ENCODE results near the gene TIMM17A.
"Not testable (repeated sequence)": the region's sequence is repeated elsewhere in the genome, so short reads cannot be mapped to it uniquely, and the experiment has no call there.

Gene TIMM17A

DNA sequence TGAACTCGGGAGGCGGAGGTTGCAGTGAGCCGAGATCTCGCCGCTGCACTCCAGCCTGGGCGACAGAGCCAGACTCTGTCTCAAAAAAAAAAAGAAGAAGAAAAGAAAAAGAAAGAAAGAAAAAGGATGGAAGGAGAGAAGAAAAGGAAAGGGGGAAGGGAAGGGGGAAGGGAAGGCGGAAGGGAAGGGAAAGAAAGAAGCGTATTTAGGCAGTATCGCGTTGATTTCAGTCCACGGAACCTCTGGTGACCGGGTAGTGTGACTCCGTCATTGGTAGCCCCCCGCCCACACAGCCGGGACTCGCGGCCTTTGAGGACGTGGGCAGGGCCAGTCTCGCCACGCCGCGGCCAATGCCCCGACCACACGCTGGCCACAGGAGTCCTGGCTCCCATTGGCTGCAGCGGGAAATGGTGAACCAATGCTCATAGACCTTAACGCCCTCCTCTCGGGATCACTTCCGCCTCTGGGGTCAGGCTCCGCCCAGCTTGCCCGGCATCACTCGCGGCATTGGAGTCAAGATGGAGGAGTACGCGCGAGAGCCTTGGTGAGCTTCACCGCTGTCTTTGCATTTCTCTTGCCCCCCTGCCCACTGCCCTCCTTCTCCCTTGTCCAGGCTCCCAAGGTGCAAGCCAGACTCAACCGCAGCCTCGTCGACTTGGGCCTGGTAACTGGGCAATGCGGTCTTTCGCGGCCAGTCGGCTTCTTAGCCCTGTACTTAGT lies at the start of gene TIMM17A:
TSS of gene TIMM17A (plus strand) at position 495 of the 720 bp plus-strand sequence. CDS start at position 519, 24 bp downstream.
- peak; percentile 93 for DNase-seq

- DNase-seq = no peak
Observed at GRCh38 chr1:201906336-201906735, 49.0 kb upstream of the TIMM17A start.

DNA sequence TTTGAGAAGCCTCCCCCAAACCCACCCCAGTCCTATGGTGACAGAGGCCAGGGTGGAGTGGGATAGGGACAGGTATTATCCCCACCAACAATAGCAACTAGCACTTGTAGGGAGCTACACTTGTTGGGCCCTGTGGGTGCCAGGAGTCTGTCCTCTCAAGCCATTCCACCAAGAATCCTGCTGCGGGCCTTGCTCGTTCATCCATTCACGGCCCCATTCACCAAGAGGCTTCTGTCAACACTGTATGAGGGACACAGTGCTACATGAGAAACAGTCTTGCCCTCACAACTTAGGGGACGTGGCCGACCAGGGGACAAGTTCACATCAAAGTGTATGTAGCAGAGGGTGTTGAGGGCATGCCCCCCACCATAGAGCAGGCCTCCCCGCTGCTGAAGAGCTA lies 47.7 kb upstream of the TIMM17A start:
- DNase-seq = no peak

GRCh38 chr1:201911826-201912571 lies 43.3 kb upstream of the TIMM17A start:
- DNase-seq = no peak

- DNase-seq = no peak
Observed at GRCh38 chr1:201912832-201913231, 42.5 kb upstream of the TIMM17A start.

DNA sequence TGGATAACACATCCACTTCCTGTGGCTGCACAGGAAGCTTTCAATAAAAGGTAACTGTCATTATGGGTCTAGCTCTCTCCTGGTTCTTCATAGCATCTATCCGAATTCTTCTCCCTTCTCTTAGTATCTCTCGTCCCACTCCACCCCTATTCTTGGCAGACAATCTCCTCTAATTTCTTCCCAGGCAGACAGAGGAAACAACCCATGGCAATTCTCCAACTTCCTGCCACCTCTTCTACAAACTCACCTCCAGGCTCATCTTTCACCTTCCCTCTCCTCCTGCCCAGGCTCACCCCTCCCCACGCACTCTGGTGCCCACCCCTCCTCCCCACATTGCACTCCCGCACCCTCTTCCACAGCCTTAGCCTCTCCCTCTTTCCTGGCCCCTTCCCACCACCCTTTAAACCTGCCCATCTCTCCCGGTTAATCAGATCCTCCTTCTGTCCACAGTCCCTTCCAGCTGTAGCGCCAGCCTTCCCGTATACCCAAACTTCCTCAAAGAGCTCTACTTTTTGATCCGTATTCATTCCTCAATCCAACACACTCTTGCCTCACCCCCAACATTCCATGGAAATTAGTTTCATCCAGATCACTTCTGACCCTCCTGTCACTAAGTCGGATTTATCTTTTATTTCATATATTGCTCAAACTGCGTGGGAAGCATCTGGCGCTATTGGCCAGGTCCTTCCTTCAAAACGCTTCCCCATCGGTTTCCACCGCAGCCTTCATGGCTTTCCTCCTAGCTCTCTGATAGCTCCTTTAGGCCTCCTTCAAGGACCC lies 40.7 kb upstream of the TIMM17A start:
- no peak for DNase-seq

DNA sequence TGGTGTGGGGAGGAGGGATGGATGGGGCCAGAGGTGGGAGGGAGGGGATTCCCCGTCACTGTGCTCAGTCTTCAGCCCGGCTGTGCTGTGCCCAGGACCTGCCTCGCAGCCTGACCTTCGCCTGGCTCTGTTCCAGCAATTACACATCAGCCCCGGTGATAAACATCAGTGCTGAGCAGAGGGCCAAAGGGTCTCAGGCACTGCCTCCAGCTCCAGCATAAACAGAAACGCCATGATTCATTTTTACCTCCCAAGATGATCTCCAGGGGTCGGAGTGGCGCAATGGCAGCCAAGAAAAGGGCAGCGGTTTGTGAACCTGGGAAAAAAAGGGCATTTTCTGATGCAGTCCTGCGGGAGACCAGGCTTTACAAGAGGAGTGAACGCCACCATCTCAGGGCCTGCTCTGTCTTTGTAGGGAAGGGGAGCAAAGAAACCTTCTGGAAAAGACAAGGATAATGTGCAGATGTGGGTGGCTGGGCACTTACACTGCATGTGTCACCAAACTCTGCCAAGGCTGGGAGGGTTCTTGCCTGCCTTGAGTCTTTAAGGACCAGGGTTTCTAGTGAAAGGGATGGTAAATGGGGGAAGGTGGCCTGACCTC lies 38.6 kb upstream of the TIMM17A start:
- no peak for DNase-seq

DNA sequence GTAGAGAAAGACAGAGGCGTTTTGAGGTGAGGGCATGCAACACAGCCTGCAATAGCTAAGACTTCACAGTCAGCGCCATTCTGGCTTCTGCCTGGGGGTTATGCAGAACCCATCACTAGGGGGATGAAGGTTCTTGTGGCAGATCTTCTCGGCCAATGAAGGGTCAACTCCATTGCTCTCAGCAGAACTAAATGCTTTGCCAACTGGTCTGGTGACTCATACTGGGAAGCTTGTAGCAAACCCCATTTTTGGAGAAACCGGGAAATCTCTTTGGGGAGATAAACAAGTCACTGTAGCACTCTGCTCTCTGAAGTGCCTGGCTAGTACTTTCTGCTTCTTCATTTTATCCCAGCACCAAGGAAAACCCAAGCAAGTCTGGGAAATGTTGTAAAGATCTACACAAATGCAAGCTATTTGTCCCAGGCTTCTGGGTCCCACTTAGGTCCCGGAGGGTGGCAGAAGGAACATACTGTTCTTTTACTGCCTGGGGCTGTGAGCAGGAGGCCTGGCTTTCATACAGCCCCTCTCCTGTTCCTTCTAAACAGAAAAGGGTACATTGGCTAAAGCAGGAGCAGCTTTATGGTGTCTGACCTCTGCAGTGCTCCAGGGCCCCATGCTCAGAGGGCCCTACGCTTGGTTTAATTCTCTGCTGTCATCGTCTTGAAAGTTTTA lies 37.8 kb upstream of the TIMM17A start:
- no peak for DNase-seq

GRCh38 chr1:201918343-201918742 lies 37.0 kb upstream of the TIMM17A start:
- DNase-seq = no peak

GRCh38 chr1:201921952-201922558 lies 33.2 kb upstream of the TIMM17A start:
- no peak for DNase-seq

DNA sequence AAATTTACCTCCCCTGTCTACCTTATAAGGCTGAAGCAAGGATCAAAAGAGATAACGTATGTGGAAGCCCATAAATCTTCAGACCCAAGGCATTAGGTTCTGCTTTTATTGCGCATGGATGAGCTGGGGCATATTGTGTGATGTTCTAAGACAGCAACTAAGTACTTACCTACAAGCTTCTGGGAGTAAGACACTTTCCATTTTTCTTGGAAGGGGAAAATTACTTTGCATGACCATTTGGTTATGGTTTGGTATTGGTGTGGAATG lies 30.1 kb upstream of the TIMM17A start:
- no peak for DNase-seq

- no peak for DNase-seq
Observed at GRCh38 chr1:201925981-201926645, 29.2 kb upstream of the TIMM17A start.

DNA sequence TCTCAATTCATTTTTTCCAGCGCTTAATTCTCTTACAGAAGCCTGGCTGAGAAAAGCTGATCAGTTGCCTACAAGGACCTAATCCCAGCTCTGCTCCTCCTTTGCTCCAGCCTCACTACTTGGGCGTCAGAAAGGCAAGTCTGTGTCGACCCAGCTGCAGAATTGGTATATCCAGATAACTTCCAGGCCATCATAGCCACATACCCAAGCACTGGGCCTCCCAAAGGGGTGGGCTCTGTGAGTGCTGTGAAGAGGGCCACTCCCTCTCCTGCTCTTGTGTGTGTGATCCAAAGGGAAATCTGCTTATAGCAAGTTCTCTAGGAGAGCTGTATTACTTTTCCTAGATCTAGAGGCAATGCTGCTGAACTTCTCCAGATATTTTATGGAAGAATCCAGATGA lies 27.0 kb upstream of the TIMM17A start:
- no peak for DNase-seq

DNA sequence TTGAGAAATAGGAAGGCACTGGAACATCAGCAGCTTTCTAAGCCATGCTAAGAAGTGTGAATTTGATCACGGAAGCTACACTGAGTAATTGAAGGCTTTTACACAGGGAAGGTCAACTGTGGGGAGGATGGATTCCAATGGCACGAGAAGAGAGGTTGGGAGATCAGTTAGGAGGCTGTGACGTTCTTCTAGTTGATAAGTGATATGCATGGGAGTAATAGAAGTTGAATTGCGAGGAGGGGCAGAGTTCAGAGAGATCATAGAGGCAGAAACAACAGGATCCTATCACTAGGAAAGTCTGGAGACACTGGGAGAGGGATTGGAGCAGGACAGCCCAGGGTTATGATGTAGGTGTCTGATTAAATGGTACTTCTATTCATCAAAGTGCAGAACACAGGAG lies 25.2 kb upstream of the TIMM17A start:
- DNase-seq = no peak

- no peak for DNase-seq
Observed at GRCh38 chr1:201930803-201931202, 24.5 kb upstream of the TIMM17A start.

DNA sequence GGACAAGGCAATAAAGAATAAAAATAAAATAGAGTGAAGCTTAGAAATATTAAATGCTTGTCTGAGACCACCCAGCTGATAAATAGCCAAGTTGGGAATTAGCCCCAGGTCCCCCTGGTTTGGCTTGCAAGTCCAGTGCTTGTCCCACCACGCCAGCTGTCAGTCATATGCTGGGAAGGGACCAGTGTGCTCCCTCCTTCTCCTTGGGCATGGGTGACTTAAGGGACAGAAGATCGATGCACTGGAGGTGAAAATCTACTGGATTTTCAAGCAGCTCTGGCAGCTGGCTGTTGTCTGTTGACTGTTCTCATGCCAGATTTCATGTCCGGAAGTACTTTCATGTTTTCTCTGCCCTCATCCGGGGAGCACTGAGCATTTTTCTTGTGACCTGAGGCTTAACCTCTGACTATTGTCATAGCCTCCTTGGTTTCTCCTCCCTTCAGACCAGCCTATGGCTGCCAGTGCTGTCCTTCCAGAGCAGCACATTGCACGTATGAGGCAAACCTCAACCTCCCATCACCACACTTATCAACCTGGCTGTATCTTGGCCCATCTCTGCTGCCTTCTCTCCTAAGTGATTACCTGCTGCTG lies 21.4 kb upstream of the TIMM17A start:
- no peak for DNase-seq

GRCh38 chr1:201937624-201938213 lies 17.6 kb upstream of the TIMM17A start:
- DNase-seq = no peak

DNA sequence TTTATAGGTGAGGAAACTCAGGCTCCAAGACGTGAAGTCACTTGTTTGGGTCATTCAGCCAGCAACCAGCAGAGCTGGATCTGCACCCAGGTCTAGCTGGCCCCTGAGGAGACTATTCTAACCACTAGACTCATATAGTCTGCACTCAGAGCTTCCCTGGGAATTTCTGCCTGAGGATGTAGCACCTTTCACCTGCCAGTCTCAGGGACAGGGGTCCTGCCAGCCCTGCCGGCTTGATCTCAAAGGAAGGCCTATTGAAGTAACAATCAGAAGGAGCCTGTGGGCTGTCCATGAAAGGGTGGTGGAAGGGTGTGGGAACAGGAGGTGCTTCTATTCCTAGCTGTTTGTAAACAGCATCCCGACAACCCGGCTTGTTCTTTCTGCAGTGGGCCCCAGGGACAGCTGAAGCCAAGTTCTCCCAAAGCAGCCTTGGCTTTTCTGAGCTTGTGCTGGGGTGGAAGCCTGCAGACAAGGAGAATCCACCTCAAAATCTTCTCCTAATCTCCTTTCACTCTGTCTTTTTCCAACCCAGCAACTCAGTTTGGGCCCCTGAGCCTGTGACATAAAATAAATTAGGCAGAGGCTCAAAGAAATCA lies 16.8 kb upstream of the TIMM17A start:
- DNase-seq = no peak

GRCh38 chr1:201939148-201939547 lies 16.2 kb upstream of the TIMM17A start:
- DNase-seq = no peak

GRCh38 chr1:201939574-201939973 lies 15.7 kb upstream of the TIMM17A start:
- no peak for DNase-seq

GRCh38 chr1:201940316-201940715 lies 15.0 kb upstream of the TIMM17A start:
- DNase-seq = not testable (repeated sequence)
